Left lung (tissue), 10 donors: Measurements from ENCODE around the gene SERPINB11. TPM values are rescaled to one million over a fixed set of nuclear protein-coding genes. Genes with fewer than 3 reads are reported as not detected.

Experiments used
- ATAC-seq: fragments of 200-7000 bp; cut with Tn5 transposase; one replicate; pipeline ENCODE4 v1.9.1; 2020; ENCODE audit warnings: moderate library complexity
- DNase-seq, 4 donors: peaks; one replicate each; pipeline ENCODE4 v3.0.0-alpha.2; 2013 to 2020
- H3K27ac ChIP-seq, 2 donors: fragments of 200-600 bp; sonication (generic) in 1 of 2; one replicate each; pipeline versions ENCODE4 v1.5.0 to v1.8.0; 2020 to 2021
- H3K27me3 ChIP-seq, 2 donors: fragments of 200-600 bp; sonication (generic) in 1 of 2; one replicate each; pipeline versions ENCODE4 v1.5.0 to v1.8.0; 2020 to 2021
- H3K36me3 ChIP-seq, 2 donors: fragments of 200-600 bp; sonication (generic) in 1 of 2; one replicate each; pipeline versions ENCODE4 v1.5.0 to v1.8.0; 2020 to 2021
- H3K4me1 ChIP-seq, 2 donors: fragments of 200-600 bp; one replicate each; pipeline ENCODE4 v1.8.0; 2021
- H3K4me3 ChIP-seq, 2 donors: fragments of 200-600 bp; sonication (generic) in 1 of 2; one replicate each; pipeline versions ENCODE4 v1.5.0 to v1.8.0; 2020 to 2021; ENCODE audit warnings: mild to moderate bottlenecking in 1 of 2
- H3K9me3 ChIP-seq, 2 donors: fragments of 200-600 bp; sonication (generic) in 1 of 2; one replicate each; pipeline versions ENCODE4 v1.5.0 to v1.8.0; 2020 to 2021
- CTCF ChIP-seq, 2 donors: fragments of 200-600 bp; sonication (generic) in 1 of 2; IDR thresholded peaks; one replicate each; pipeline versions ENCODE4 v1.5.0 to v1.8.0; 2021; ENCODE audit warnings: antibody characterized with exemption in 2 of 2
- intact Hi-C, 2 donors: fragments of 100-400 bp; cut with DNase I; formaldehyde crosslinking; loops; one replicate each; pipeline versions ENCODE4 v1.11.2 to v1.14.2; 2022
- polyA plus RNA-seq, 6 donors: library from polyadenylated mRNA; unstranded; fragments of 120-200 nt; gene quantifications; one replicate each; pipeline ENCODE4 v1.2.1, GENCODE V29; 2013; ENCODE audit not compliant: insufficient read length in 6 of 6
- total RNA-seq, 2 donors: library from RNA; stranded (reverse); fragmentation: NEBNext Ultra II Directional; extraction: Animal tissue kit (Norgen Biotek cat#: 25700); gene quantifications; one replicate each; pipeline ENCODE4 v1.2.1, GENCODE V29; 2021
- donor health status: DM: no; HTN: yes; CAD: no.
- donor health status: DM: no; HTN: no; CAD: no.

The SERPINB11 gene
- total and polyA plus RNA-seq, 8 donors, result not detected

- H3K27me3 ChIP-seq, result no peaks in the 10 kb centered on the region
- H3K4me1 ChIP-seq, result no peaks in the 10 kb centered on the region
- intact Hi-C loops, result no loop called here
- H3K27ac ChIP-seq, result no peak overlapping the region
- ATAC-seq, result no peak
- DNase-seq, result no peak
- H3K36me3 ChIP-seq, result no peaks in the 10 kb centered on the region
- H3K4me3 ChIP-seq, result no peak overlapping the region
- peaks cover 0 to 4% of the 10 kb centered on the region in 2 donors for H3K9me3 ChIP-seq
- TF ChIP-seq CTCF (IDR thresholded peaks at IDR 0.05), result no peak
These were observed 44.2 kb downstream of the SERPINB11 start for GRCh38 chr18:63747006-63747405.

- no peak for TF ChIP-seq CTCF (IDR thresholded peaks at IDR 0.05)
- no peak for ATAC-seq
- Histone ChIP-seq H3K36me3 (no peaks in the 10 kb centered on the region), H3K9me3 (peaks cover 0 to 4% of the 10 kb centered on the region in 2 donors), H3K27me3 (no peaks in the 10 kb centered on the region), H3K4me1 (no peaks in the 10 kb centered on the region), H3K27ac (no peak overlapping the region), H3K4me3 (no peak overlapping the region)
- DNase-seq, result no peak
- intact Hi-C loops, result no loop called here
These were observed 46.7 kb downstream of the SERPINB11 start for GRCh38 chr18:63749489-63749888.

GRCh38 chr18:63752636-63753035, 49.9 kb downstream of the SERPINB11 start:
- DNase-seq, result no peak
- H3K4me3 ChIP-seq, result no peak overlapping the region
- H3K36me3 ChIP-seq, result no peaks in the 10 kb centered on the region
- ATAC-seq, result no peak
- intact Hi-C loops, result no loop called here
- H3K4me1 ChIP-seq, result no peaks in the 10 kb centered on the region
- peaks cover 0 to 4% of the 10 kb centered on the region in 2 donors for H3K9me3 ChIP-seq
- H3K27me3 ChIP-seq, result no peaks in the 10 kb centered on the region
- TF ChIP-seq CTCF (IDR thresholded peaks at IDR 0.05), result no peak
- no peak overlapping the region for H3K27ac ChIP-seq

- Histone ChIP-seq H3K27ac (no peak overlapping the region), H3K4me3 (no peak overlapping the region), H3K9me3 (peaks cover 0 to 4% of the 10 kb centered on the region in 2 donors), H3K4me1 (no peaks in the 10 kb centered on the region), H3K36me3 (no peaks in the 10 kb centered on the region), H3K27me3 (no peaks in the 10 kb centered on the region)
- intact Hi-C loops, result no loop called here
- no peak for TF ChIP-seq CTCF (IDR thresholded peaks at IDR 0.05)
- DNase-seq (no peak), ATAC-seq (no peak)
These were observed 50.9 kb downstream of the SERPINB11 start for GRCh38 chr18:63753676-63754075.

- TF ChIP-seq CTCF (IDR thresholded peaks at IDR 0.05), result no peak
- Histone ChIP-seq H3K4me1 (no peaks in the 10 kb centered on the region), H3K36me3 (no peaks in the 10 kb centered on the region), H3K9me3 (peaks cover 0 to 26% of the 10 kb centered on the region in 2 donors), H3K27me3 (no peaks in the 10 kb centered on the region), H3K4me3 (no peak overlapping the region), H3K27ac (no peak overlapping the region)
- intact Hi-C loops, result no loop called here
- no peak for ATAC-seq
- no peak for DNase-seq
These were observed 54.8 kb downstream of the SERPINB11 start for GRCh38 chr18:63757541-63757940.
